Stomach smooth muscle (tissue), 2 donors: Measurements from ENCODE around the gene MAML2.
"Not testable (repeated sequence)": the region's sequence is repeated elsewhere in the genome, so short reads cannot be mapped to it uniquely, and the experiment has no call there.

ENCODE experiments used
- H3K27ac ChIP-seq: one replicate; pipeline ENCODE4 v1.7.0; 2013; ENCODE audit warnings: mild to moderate bottlenecking, low read length, inconsistent platforms
- H3K27me3 ChIP-seq, 2 donors: one replicate each; pipeline ENCODE4 v1.7.0; 2013; ENCODE audit warnings: low read length in 2 of 2; ENCODE audit not compliant: insufficient read depth in 2 of 2, control insufficient read depth in 1 of 2
- H3K36me3 ChIP-seq, 2 donors: one replicate each; pipeline ENCODE4 v1.7.0; 2013; ENCODE audit warnings: low read length in 2 of 2; ENCODE audit not compliant: control insufficient read depth in 2 of 2, insufficient read depth in 2 of 2
- H3K4me1 ChIP-seq: one replicate; pipeline ENCODE4 v1.7.0; 2013; ENCODE audit warnings: low read length; ENCODE audit not compliant: control insufficient read depth, insufficient read depth
- H3K4me3 ChIP-seq, 2 donors: one replicate each; pipeline ENCODE4 v1.7.0; 2013; ENCODE audit warnings: low read length in 2 of 2
- H3K9ac ChIP-seq, 2 donors: one replicate each; pipeline ENCODE4 v1.7.0; 2013; ENCODE audit warnings: low read length in 2 of 2, mild to moderate bottlenecking in 1 of 2
- H3K9me3 ChIP-seq, 2 donors: one replicate each; pipeline ENCODE4 v1.7.0; 2013; ENCODE audit warnings: low read length in 2 of 2; ENCODE audit not compliant: control insufficient read depth in 2 of 2
- donor health status: healthy.
- donor health status: Pancreatic carcinoma.

The MAML2 gene

GRCh38 chr11:96180937-96181336, 162.1 kb downstream of the MAML2 start:
- not testable (repeated sequence) for H3K27me3 ChIP-seq, H3K4me3 ChIP-seq, H3K9ac ChIP-seq, H3K36me3 ChIP-seq, H3K27ac ChIP-seq, H3K4me1 ChIP-seq, H3K9me3 ChIP-seq

- no peak overlapping the region for H3K27ac ChIP-seq
- H3K4me1 ChIP-seq, result no peaks in the 10 kb centered on the region
- H3K9ac ChIP-seq, result no peak overlapping the region
- H3K9me3 ChIP-seq, result no peaks in the 10 kb centered on the region
- H3K4me3 ChIP-seq, result no peak overlapping the region
- no peaks in the 10 kb centered on the region for H3K36me3 ChIP-seq
- H3K27me3 ChIP-seq, result no peaks in the 10 kb centered on the region
Observed at GRCh38 chr11:96180341-96180740, 162.7 kb downstream of the MAML2 start.

- no peak overlapping the region for H3K27ac ChIP-seq
- H3K9ac ChIP-seq, result no peak overlapping the region
- no peaks in the 10 kb centered on the region for H3K9me3 ChIP-seq
- no peaks in the 10 kb centered on the region for H3K27me3 ChIP-seq
- H3K4me1 ChIP-seq, result no peaks in the 10 kb centered on the region
- no peak overlapping the region for H3K4me3 ChIP-seq
- H3K36me3 ChIP-seq, result no peaks in the 10 kb centered on the region
Observed at GRCh38 chr11:96179905-96180304, 163.1 kb downstream of the MAML2 start.

GRCh38 chr11:96178887-96179279, 164.1 kb downstream of the MAML2 start:
- Histone ChIP-seq H3K27me3 (no peaks in the 10 kb centered on the region), H3K4me3 (no peak overlapping the region), H3K4me1 (no peaks in the 10 kb centered on the region), H3K27ac (no peak overlapping the region), H3K9ac (no peak overlapping the region), H3K36me3 (no peaks in the 10 kb centered on the region), H3K9me3 (no peaks in the 10 kb centered on the region)

- H3K9me3 ChIP-seq, result no peaks in the 10 kb centered on the region
- no peak overlapping the region for H3K4me3 ChIP-seq
- no peaks in the 10 kb centered on the region for H3K27me3 ChIP-seq
- no peak overlapping the region for H3K9ac ChIP-seq
- H3K27ac ChIP-seq, result no peak overlapping the region
- H3K36me3 ChIP-seq, result no peaks in the 10 kb centered on the region
- H3K4me1 ChIP-seq, result no peaks in the 10 kb centered on the region
Observed at GRCh38 chr11:96178049-96178886, 164.7 kb downstream of the MAML2 start.

GRCh38 chr11:96177146-96177545, 165.8 kb downstream of the MAML2 start:
- Histone ChIP-seq H3K4me3 (no peak overlapping the region), H3K4me1 (no peaks in the 10 kb centered on the region), H3K9me3 (no peaks in the 10 kb centered on the region), H3K27ac (no peak overlapping the region), H3K9ac (no peak overlapping the region), H3K36me3 (no peaks in the 10 kb centered on the region), H3K27me3 (no peaks in the 10 kb centered on the region)

- Histone ChIP-seq H3K4me1 (no peaks in the 10 kb centered on the region), H3K9ac (no peak overlapping the region), H3K27ac (no peak overlapping the region), H3K9me3 (no peaks in the 10 kb centered on the region), H3K4me3 (no peak overlapping the region), H3K36me3 (no peaks in the 10 kb centered on the region), H3K27me3 (no peaks in the 10 kb centered on the region)
Observed at GRCh38 chr11:96173906-96174305, 169.1 kb downstream of the MAML2 start.

- no peaks in the 10 kb centered on the region for H3K27me3 ChIP-seq
- H3K4me3 ChIP-seq, result no peak overlapping the region
- no peak overlapping the region for H3K27ac ChIP-seq
- no peaks in the 10 kb centered on the region for H3K4me1 ChIP-seq
- H3K36me3 ChIP-seq, result no peaks in the 10 kb centered on the region
- no peaks in the 10 kb centered on the region for H3K9me3 ChIP-seq
- H3K9ac ChIP-seq, result no peak overlapping the region
Observed at GRCh38 chr11:96173422-96173821, 169.6 kb downstream of the MAML2 start.

GRCh38 chr11:96172604-96173003, 170.4 kb downstream of the MAML2 start:
- H3K9me3 ChIP-seq, result no peaks in the 10 kb centered on the region
- H3K36me3 ChIP-seq, result no peaks in the 10 kb centered on the region
- no peak overlapping the region for H3K27ac ChIP-seq
- H3K27me3 ChIP-seq, result no peaks in the 10 kb centered on the region
- no peak overlapping the region for H3K9ac ChIP-seq
- H3K4me1 ChIP-seq, result no peaks in the 10 kb centered on the region
- H3K4me3 ChIP-seq, result no peak overlapping the region

- H3K4me1 ChIP-seq, result no peaks in the 10 kb centered on the region
- no peak overlapping the region for H3K9ac ChIP-seq
- no peaks in the 10 kb centered on the region for H3K9me3 ChIP-seq
- no peak overlapping the region for H3K27ac ChIP-seq
- H3K4me3 ChIP-seq, result no peak overlapping the region
- H3K27me3 ChIP-seq, result no peaks in the 10 kb centered on the region
- no peaks in the 10 kb centered on the region for H3K36me3 ChIP-seq
Observed at GRCh38 chr11:96169250-96169649, 173.7 kb downstream of the MAML2 start.

GRCh38 chr11:96168623-96169022, 174.4 kb downstream of the MAML2 start:
- H3K36me3 ChIP-seq, result no peaks in the 10 kb centered on the region
- H3K9ac ChIP-seq, result no peak overlapping the region
- no peaks in the 10 kb centered on the region for H3K27me3 ChIP-seq
- H3K9me3 ChIP-seq, result no peaks in the 10 kb centered on the region
- no peak overlapping the region for H3K4me3 ChIP-seq
- no peak overlapping the region for H3K27ac ChIP-seq
- H3K4me1 ChIP-seq, result no peaks in the 10 kb centered on the region
